ENCODE results near the gene NR4A1. TPM values are rescaled to one million over a fixed set of nuclear protein-coding genes. Genes with fewer than 3 reads are reported as not detected.

Gene NR4A1
- total and polyA plus RNA-seq, 10 of the 15 experiments (the other 5 are each of a cell fraction or from before 2014, with no cell fraction given) = 0.05 to 7.9 (median 2.2) TPM; not detected in 1

DNA sequence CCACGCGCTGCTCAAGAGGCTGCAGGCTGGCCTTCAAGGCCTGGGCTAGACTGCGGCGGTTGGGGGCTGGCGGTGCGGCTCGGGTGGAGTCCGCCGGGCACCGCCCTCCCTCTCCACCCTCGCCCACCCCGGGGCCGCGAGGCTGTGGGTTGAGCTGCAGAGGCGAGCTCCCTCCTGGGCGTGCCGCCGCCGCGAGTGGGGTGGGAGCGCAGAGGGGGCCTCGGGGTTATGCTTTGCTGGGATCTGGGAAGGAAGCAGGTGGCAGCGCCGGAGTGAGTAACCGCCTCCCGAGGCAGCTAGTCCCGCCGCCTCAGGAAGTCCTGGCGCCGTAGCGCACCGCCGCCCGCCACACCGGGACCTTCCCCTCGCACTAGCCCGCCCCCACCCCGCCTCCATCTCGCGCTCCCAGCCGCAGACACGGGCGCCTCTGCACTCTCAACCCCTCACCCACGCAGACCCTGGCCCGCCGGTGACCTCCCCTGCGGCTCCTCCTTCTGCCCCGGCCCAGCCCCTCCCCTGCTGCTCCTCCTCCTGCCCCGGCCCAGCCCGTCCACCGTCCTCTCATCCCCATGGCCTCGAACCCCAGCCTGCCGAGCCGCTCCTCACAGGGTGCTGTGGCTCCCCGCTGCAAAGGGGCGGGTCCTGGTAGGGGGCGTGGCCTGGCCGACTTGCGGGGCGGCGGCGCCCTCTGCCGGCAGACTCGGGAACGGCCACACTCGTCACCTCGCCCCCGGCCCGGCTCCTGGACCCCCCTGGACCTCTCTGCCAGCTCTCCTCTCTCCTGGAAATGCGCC lies 27.9 kb upstream of the NR4A1 start (continued):
- TF ChIP-seq, protein P1, sequence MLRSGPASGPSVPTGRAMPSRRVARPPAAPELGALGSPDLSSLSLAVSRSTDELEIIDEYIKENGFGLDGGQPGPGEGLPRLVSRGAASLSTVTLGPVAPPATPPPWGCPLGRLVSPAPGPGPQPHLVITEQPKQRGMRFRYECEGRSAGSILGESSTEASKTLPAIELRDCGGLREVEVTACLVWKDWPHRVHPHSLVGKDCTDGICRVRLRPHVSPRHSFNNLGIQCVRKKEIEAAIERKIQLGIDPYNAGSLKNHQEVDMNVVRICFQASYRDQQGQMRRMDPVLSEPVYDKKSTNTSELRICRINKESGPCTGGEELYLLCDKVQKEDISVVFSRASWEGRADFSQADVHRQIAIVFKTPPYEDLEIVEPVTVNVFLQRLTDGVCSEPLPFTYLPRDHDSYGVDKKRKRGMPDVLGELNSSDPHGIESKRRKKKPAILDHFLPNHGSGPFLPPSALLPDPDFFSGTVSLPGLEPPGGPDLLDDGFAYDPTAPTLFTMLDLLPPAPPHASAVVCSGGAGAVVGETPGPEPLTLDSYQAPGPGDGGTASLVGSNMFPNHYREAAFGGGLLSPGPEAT (IDR thresholded peaks at IDR 0.05; ENCODE audit: low read depth) = no peak
- TF ChIP-seq TBL1XR1 (IDR thresholded peaks at IDR 0.05; ENCODE audit: low read depth, low read length) (0 out of 2 replicates have a peak, but pooled peaks have one; percentile 20), TCF3 (IDR thresholded peaks at IDR 0.05; ENCODE audit: borderline replicate concordance, insufficient read depth, low read depth, low read length) (no peak), HCFC1 (IDR thresholded peaks at IDR 0.05; ENCODE audit: low read length) (no peak), KAT2A (conservative IDR thresholded peaks at IDR 0.05; ENCODE audit: control insufficient read depth, low read depth, low read length) (no peak), POLR2AphosphoS5 (IDR thresholded peaks at IDR 0.05; ENCODE audit: low read length) (no peak), DPF2 (IDR thresholded peaks at IDR 0.05) (no peak), SUPT20H (IDR thresholded peaks at IDR 0.05; ENCODE audit: borderline replicate concordance, control insufficient read depth, low read depth, low read length) (no peak), CREB1 (IDR thresholded peaks at IDR 0.05; ENCODE audit: low read depth) (no peak), SIN3A (IDR thresholded peaks at IDR 0.05; ENCODE audit: low read depth, low read length) (0 out of 2 replicates have a peak, but pooled peaks have one; percentile 39), MEF2B (IDR thresholded peaks at IDR 0.05; ENCODE audit: partially characterized antibody, poor library complexity, severe bottlenecking) (peak; percentile 30), MTA3 (IDR thresholded peaks at IDR 0.05; ENCODE audit: borderline replicate concordance, low read length) (no peak)
- TF ChIP-seq, protein P2, sequence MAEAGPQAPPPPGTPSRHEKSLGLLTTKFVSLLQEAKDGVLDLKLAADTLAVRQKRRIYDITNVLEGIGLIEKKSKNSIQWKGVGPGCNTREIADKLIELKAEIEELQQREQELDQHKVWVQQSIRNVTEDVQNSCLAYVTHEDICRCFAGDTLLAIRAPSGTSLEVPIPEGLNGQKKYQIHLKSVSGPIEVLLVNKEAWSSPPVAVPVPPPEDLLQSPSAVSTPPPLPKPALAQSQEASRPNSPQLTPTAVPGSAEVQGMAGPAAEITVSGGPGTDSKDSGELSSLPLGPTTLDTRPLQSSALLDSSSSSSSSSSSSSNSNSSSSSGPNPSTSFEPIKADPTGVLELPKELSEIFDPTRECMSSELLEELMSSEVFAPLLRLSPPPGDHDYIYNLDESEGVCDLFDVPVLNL (IDR thresholded peaks at IDR 0.05; ENCODE audit: low read depth, low read length) = no peak
- TF ChIP-seq, protein P3, sequence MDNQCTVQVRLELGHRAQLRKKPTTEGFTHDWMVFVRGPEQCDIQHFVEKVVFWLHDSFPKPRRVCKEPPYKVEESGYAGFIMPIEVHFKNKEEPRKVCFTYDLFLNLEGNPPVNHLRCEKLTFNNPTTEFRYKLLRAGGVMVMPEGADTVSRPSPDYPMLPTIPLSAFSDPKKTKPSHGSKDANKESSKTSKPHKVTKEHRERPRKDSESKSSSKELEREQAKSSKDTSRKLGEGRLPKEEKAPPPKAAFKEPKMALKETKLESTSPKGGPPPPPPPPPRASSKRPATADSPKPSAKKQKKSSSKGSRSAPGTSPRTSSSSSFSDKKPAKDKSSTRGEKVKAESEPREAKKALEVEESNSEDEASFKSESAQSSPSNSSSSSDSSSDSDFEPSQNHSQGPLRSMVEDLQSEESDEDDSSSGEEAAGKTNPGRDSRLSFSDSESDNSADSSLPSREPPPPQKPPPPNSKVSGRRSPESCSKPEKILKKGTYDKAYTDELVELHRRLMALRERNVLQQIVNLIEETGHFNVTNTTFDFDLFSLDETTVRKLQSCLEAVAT (IDR thresholded peaks at IDR 0.05) = no peak
- TF ChIP-seq, protein P4, sequence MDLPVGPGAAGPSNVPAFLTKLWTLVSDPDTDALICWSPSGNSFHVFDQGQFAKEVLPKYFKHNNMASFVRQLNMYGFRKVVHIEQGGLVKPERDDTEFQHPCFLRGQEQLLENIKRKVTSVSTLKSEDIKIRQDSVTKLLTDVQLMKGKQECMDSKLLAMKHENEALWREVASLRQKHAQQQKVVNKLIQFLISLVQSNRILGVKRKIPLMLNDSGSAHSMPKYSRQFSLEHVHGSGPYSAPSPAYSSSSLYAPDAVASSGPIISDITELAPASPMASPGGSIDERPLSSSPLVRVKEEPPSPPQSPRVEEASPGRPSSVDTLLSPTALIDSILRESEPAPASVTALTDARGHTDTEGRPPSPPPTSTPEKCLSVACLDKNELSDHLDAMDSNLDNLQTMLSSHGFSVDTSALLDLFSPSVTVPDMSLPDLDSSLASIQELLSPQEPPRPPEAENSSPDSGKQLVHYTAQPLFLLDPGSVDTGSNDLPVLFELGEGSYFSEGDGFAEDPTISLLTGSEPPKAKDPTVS (IDR thresholded peaks at IDR 0.05; ENCODE audit: low read depth, low read length) = no peak
- TF ChIP-seq, protein P5, sequence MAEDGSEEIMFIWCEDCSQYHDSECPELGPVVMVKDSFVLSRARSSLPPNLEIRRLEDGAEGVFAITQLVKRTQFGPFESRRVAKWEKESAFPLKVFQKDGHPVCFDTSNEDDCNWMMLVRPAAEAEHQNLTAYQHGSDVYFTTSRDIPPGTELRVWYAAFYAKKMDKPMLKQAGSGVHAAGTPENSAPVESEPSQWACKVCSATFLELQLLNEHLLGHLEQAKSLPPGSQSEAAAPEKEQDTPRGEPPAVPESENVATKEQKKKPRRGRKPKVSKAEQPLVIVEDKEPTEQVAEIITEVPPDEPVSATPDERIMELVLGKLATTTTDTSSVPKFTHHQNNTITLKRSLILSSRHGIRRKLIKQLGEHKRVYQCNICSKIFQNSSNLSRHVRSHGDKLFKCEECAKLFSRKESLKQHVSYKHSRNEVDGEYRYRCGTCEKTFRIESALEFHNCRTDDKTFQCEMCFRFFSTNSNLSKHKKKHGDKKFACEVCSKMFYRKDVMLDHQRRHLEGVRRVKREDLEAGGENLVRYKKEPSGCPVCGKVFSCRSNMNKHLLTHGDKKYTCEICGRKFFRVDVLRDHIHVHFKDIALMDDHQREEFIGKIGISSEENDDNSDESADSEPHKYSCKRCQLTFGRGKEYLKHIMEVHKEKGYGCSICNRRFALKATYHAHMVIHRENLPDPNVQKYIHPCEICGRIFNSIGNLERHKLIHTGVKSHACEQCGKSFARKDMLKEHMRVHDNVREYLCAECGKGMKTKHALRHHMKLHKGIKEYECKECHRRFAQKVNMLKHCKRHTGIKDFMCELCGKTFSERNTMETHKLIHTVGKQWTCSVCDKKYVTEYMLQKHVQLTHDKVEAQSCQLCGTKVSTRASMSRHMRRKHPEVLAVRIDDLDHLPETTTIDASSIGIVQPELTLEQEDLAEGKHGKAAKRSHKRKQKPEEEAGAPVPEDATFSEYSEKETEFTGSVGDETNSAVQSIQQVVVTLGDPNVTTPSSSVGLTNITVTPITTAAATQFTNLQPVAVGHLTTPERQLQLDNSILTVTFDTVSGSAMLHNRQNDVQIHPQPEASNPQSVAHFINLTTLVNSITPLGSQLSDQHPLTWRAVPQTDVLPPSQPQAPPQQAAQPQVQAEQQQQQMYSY (CRISPR knock-in tag; IDR thresholded peaks at IDR 0.05) = no peak
- TF ChIP-seq, protein P6, sequence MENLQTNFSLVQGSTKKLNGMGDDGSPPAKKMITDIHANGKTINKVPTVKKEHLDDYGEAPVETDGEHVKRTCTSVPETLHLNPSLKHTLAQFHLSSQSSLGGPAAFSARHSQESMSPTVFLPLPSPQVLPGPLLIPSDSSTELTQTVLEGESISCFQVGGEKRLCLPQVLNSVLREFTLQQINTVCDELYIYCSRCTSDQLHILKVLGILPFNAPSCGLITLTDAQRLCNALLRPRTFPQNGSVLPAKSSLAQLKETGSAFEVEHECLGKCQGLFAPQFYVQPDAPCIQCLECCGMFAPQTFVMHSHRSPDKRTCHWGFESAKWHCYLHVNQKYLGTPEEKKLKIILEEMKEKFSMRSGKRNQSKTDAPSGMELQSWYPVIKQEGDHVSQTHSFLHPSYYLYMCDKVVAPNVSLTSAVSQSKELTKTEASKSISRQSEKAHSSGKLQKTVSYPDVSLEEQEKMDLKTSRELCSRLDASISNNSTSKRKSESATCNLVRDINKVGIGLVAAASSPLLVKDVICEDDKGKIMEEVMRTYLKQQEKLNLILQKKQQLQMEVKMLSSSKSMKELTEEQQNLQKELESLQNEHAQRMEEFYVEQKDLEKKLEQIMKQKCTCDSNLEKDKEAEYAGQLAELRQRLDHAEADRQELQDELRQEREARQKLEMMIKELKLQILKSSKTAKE (IDR thresholded peaks at IDR 0.05; ENCODE audit: low read depth, poor library complexity, severe bottlenecking) = no peak
